H1 (cell line): ENCODE measurements around the gene PDZRN3. TPM values are rescaled to one million over a fixed set of nuclear protein-coding genes. Genes with fewer than 3 reads are reported as not detected.

Experiments used
- ASH2L ChIP-seq: fragments of 200-600, 300-600 bp; sonication (generic); IDR thresholded peaks from one replicate; pipeline ENCODE4 v1.7.1; 2017; ENCODE audit warnings: low read length
- JUND ChIP-seq: IDR thresholded peaks from 2 replicates; pipeline ENCODE4 v1.6.1; 2011; ENCODE audit warnings: mild to moderate bottlenecking, improper control_type of control experiment, low read length
- polyA plus RNA-seq, 7 experiments: library from polyadenylated mRNA; depleted of rRNA in 3 of 7; stranded (reverse) in 5 of 7; unstranded in 2 of 7; fragments of >200 nt in 5 of 7; fragments of 200-250 nt in 2 of 7; gene quantifications; 1 replicate in 5 of 7; 2 replicates in 1 of 7; 4 replicates in 1 of 7; pipeline versions ENCODE4 v1.2.1 to v1.2.3, GENCODE V29; 2011 to 2013; ENCODE audit warnings: missing spikeins in 2 of 7, mixed read lengths in 2 of 7
- total RNA-seq: library from RNA; stranded (reverse); fragmentation: NEBNext Ultra II Directional; extraction: Animal tissue kit (Norgen Biotek cat#: 25700); gene quantifications from 2 replicates; pipeline ENCODE4 v1.2.1, GENCODE V29; 2021
- TF ChIP-seq, protein P1 (sequence below): fragments of 300-600 bp; sonication (generic); IDR thresholded peaks from 2 replicates; pipeline ENCODE4 v1.7.1; 2012; ENCODE audit warnings: low read length, moderate library complexity, mild to moderate bottlenecking, inconsistent platforms; ENCODE audit not compliant: insufficient replicate concordance
- TF ChIP-seq, protein P2 (sequence below): IDR thresholded peaks from 2 replicates; pipeline ENCODE4 v1.6.1; 2012; ENCODE audit warnings: low read length, inconsistent platforms

The PDZRN3 gene
- total and polyA plus RNA-seq, 2 of the 8 experiments (the other 6 are each of a cell fraction or from before 2014, with no cell fraction given) = 4.2 to 20.5 TPM

DNA sequence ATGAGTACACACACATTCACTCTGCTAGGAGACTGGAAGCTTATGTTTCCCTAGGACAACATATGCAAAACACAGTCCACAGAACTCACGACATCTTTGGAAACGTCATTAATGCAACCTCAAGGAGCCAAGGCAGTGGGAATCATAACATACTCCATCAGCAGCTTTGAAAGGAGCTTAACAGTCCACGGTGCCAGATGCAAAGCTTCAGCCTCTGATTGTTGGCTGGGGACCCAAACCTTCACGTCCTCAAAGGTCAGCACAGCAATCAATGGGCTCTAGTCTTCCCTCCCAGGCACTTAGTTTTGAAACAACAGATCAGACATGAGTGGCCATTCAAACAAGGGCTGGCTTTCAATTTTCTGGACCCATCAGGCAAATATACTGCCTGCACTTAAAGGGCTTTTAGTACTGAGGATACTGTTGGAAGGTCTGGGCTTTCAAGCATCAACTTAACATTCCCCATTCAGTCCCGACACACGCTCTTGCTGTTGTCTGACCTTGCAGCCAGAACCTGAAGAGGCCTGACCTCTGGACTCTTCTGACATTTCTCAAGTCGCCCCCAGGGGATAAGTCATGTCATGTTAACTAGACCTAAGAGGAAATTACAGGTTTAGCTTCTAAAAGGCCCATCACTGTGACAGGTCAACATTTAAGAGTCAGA lies 223.0 kb downstream of the PDZRN3 start (continued):
- TF ChIP-seq, protein P1, sequence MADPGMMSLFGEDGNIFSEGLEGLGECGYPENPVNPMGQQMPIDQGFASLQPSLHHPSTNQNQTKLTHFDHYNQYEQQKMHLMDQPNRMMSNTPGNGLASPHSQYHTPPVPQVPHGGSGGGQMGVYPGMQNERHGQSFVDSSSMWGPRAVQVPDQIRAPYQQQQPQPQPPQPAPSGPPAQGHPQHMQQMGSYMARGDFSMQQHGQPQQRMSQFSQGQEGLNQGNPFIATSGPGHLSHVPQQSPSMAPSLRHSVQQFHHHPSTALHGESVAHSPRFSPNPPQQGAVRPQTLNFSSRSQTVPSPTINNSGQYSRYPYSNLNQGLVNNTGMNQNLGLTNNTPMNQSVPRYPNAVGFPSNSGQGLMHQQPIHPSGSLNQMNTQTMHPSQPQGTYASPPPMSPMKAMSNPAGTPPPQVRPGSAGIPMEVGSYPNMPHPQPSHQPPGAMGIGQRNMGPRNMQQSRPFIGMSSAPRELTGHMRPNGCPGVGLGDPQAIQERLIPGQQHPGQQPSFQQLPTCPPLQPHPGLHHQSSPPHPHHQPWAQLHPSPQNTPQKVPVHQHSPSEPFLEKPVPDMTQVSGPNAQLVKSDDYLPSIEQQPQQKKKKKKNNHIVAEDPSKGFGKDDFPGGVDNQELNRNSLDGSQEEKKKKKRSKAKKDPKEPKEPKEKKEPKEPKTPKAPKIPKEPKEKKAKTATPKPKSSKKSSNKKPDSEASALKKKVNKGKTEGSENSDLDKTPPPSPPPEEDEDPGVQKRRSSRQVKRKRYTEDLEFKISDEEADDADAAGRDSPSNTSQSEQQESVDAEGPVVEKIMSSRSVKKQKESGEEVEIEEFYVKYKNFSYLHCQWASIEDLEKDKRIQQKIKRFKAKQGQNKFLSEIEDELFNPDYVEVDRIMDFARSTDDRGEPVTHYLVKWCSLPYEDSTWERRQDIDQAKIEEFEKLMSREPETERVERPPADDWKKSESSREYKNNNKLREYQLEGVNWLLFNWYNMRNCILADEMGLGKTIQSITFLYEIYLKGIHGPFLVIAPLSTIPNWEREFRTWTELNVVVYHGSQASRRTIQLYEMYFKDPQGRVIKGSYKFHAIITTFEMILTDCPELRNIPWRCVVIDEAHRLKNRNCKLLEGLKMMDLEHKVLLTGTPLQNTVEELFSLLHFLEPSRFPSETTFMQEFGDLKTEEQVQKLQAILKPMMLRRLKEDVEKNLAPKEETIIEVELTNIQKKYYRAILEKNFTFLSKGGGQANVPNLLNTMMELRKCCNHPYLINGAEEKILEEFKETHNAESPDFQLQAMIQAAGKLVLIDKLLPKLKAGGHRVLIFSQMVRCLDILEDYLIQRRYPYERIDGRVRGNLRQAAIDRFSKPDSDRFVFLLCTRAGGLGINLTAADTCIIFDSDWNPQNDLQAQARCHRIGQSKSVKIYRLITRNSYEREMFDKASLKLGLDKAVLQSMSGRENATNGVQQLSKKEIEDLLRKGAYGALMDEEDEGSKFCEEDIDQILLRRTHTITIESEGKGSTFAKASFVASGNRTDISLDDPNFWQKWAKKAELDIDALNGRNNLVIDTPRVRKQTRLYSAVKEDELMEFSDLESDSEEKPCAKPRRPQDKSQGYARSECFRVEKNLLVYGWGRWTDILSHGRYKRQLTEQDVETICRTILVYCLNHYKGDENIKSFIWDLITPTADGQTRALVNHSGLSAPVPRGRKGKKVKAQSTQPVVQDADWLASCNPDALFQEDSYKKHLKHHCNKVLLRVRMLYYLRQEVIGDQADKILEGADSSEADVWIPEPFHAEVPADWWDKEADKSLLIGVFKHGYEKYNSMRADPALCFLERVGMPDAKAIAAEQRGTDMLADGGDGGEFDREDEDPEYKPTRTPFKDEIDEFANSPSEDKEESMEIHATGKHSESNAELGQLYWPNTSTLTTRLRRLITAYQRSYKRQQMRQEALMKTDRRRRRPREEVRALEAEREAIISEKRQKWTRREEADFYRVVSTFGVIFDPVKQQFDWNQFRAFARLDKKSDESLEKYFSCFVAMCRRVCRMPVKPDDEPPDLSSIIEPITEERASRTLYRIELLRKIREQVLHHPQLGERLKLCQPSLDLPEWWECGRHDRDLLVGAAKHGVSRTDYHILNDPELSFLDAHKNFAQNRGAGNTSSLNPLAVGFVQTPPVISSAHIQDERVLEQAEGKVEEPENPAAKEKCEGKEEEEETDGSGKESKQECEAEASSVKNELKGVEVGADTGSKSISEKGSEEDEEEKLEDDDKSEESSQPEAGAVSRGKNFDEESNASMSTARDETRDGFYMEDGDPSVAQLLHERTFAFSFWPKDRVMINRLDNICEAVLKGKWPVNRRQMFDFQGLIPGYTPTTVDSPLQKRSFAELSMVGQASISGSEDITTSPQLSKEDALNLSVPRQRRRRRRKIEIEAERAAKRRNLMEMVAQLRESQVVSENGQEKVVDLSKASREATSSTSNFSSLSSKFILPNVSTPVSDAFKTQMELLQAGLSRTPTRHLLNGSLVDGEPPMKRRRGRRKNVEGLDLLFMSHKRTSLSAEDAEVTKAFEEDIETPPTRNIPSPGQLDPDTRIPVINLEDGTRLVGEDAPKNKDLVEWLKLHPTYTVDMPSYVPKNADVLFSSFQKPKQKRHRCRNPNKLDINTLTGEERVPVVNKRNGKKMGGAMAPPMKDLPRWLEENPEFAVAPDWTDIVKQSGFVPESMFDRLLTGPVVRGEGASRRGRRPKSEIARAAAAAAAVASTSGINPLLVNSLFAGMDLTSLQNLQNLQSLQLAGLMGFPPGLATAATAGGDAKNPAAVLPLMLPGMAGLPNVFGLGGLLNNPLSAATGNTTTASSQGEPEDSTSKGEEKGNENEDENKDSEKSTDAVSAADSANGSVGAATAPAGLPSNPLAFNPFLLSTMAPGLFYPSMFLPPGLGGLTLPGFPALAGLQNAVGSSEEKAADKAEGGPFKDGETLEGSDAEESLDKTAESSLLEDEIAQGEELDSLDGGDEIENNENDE = no peak
- TF ChIP-seq, protein P2, sequence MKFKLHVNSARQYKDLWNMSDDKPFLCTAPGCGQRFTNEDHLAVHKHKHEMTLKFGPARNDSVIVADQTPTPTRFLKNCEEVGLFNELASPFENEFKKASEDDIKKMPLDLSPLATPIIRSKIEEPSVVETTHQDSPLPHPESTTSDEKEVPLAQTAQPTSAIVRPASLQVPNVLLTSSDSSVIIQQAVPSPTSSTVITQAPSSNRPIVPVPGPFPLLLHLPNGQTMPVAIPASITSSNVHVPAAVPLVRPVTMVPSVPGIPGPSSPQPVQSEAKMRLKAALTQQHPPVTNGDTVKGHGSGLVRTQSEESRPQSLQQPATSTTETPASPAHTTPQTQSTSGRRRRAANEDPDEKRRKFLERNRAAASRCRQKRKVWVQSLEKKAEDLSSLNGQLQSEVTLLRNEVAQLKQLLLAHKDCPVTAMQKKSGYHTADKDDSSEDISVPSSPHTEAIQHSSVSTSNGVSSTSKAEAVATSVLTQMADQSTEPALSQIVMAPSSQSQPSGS = no peak
- TF ChIP-seq JUND (no peak), ASH2L (no peak)
